ENCODE results near the gene CSF3R. TPM values are rescaled to one million over a fixed set of nuclear protein-coding genes. Genes with fewer than 3 reads are reported as not detected.
"Not testable (repeated sequence)": the region's sequence is repeated elsewhere in the genome, so short reads cannot be mapped to it uniquely, and the experiment has no call there.

CSF3R gene
- total RNA-seq, 1 donor from 2014 or later: 2.5 TPM

DNA sequence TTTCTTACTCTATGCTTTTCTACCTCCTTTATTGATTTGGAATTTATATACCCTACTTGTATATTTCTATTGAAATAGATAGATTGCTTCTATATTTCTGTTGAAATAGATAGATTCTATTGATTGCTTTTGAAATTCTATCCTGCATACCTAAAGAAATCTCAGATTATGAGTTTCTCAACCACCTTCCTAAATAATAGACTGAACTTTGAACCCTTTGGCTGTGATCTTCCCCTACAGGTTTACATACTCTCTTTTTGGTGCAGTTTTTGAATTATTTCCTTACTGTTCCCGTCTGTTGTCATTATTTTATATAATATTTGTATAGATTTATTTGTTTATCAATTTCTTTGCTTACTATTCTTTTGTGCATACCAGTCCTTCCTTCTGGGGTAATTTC is 20.4 kb upstream of the CSF3R start:
- Mint-ChIP-seq H3K36me3 (no peaks in the 10 kb centered on the region), H3K4me3 (no peak overlapping the region), H3K27ac (no peak overlapping the region), H3K9me3 (peaks cover 6% of the 10 kb centered on the region), H3K4me1 (no peaks in the 10 kb centered on the region), H3K27me3 (ENCODE audit: low read depth) (peaks cover 38% of the 10 kb centered on the region)
- TF ChIP-seq CTCF (IDR thresholded peaks at IDR 0.05; ENCODE audit: unreplicated experiment): no peak
- no peak for DNase-seq (ENCODE audit: low spot score in 2 of 2, unreplicated experiment in 2 of 2)

GRCh38 chr1:36502616-36503015 is 19.9 kb upstream of the CSF3R start:
- Mint-ChIP-seq H3K27ac (no peak overlapping the region), H3K9me3 (peaks cover 6% of the 10 kb centered on the region), H3K27me3 (ENCODE audit: low read depth) (peaks cover 39% of the 10 kb centered on the region), H3K4me3 (no peak overlapping the region), H3K36me3 (no peaks in the 10 kb centered on the region), H3K4me1 (no peaks in the 10 kb centered on the region)
- DNase-seq (ENCODE audit: low spot score in 2 of 2, unreplicated experiment in 2 of 2): no peak
- no peak for TF ChIP-seq CTCF (IDR thresholded peaks at IDR 0.05; ENCODE audit: unreplicated experiment)

DNA sequence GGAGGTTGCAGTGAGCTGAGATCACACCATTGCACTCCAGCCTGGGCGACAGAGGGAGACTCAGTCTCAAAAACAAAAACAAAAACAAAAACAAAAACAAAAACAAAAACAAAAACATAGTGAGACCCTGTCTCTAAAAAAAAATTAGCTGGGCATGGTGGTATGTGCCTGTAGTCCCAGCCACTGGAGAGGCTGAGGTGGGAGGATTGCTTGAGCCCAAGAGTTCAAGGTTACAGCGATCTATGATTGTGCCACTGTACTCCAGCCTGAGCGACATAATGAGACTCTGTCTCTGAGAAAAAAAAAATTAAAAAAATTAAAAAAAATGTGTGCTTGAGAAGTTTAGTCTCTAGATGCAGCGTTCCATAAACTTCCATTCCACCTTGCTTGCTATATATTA is 19.2 kb upstream of the CSF3R start:
- not testable (repeated sequence) for H3K9me3 Mint-ChIP-seq; H3K4me1 Mint-ChIP-seq; H3K4me3 Mint-ChIP-seq; H3K36me3 Mint-ChIP-seq; H3K27ac Mint-ChIP-seq; DNase-seq (ENCODE audit: low spot score in 2 of 2, unreplicated experiment in 2 of 2)
- peaks cover 42% of the 10 kb centered on the region for H3K27me3 Mint-ChIP-seq (ENCODE audit: low read depth)

GRCh38 chr1:36497207-36497606 is 14.5 kb upstream of the CSF3R start:
- Mint-ChIP-seq H3K4me1 (no peaks in the 10 kb centered on the region), H3K27ac (no peak overlapping the region), H3K4me3 (no peak overlapping the region), H3K27me3 (ENCODE audit: low read depth) (peaks cover 30% of the 10 kb centered on the region), H3K9me3 (no peaks in the 10 kb centered on the region), H3K36me3 (no peaks in the 10 kb centered on the region)
- no peak for DNase-seq (ENCODE audit: low spot score in 2 of 2, unreplicated experiment in 2 of 2)
- no peak for TF ChIP-seq CTCF (IDR thresholded peaks at IDR 0.05; ENCODE audit: unreplicated experiment)

DNA sequence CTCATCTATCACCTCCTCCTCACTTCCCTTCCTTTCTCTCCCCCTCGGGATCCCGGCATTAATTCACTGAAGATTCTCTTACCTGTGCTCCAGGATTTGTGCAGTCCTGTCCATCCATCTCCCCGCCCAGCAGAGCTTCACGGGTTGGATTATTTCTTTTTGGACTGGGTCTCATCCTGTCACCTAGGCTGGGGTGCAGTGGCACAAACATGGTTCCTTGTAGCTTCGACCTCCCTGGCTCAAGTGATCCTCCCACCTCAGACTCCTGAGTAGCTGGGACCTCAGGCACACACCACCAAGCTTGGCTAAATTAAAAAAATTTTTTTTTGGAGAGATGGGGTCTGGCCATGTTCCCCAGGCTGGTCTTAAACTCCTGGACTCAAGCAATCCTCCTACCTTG is 12.3 kb upstream of the CSF3R start:
- no peak for TF ChIP-seq CTCF (IDR thresholded peaks at IDR 0.05; ENCODE audit: unreplicated experiment)
- no peaks in the 10 kb centered on the region for H3K4me1 Mint-ChIP-seq
- no peak overlapping the region for H3K27ac Mint-ChIP-seq
- peaks cover 32% of the 10 kb centered on the region for H3K27me3 Mint-ChIP-seq (ENCODE audit: low read depth)
- no peak overlapping the region for H3K4me3 Mint-ChIP-seq
- no peak for DNase-seq (ENCODE audit: low spot score in 2 of 2, unreplicated experiment in 2 of 2)
- H3K36me3 Mint-ChIP-seq: no peaks in the 10 kb centered on the region
- H3K9me3 Mint-ChIP-seq: no peaks in the 10 kb centered on the region

DNA sequence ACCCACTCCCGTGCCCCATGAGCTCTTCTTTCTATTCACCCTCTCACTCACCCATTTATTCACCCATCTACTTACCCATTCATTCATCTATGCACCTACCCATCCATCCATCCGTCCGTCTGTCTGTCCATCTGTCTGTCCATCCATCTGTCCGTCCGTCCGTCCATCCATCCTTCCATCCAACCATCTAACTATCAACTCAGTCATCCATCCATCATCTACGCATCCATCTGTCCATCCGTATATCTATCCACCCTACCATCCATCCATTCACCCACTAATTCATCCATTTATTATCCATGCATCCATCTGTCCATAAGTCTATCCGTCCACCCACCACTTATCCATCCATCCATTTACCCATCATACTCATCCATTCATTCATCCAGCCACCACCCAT is 10.8 kb upstream of the CSF3R start:
- no peaks in the 10 kb centered on the region for H3K9me3 Mint-ChIP-seq
- no peak for DNase-seq (ENCODE audit: low spot score in 2 of 2, unreplicated experiment in 2 of 2)
- peaks cover 30% of the 10 kb centered on the region for H3K27me3 Mint-ChIP-seq (ENCODE audit: low read depth)
- H3K4me1 Mint-ChIP-seq: peaks cover 7% of the 10 kb centered on the region
- no peak overlapping the region for H3K4me3 Mint-ChIP-seq
- H3K36me3 Mint-ChIP-seq: no peaks in the 10 kb centered on the region
- H3K27ac Mint-ChIP-seq: no peak overlapping the region
- TF ChIP-seq CTCF (IDR thresholded peaks at IDR 0.05; ENCODE audit: unreplicated experiment): no peak
